IPS DF 19.7 (cell line): ENCODE measurements around the gene RGP1.
A peak's percentile ranks its signal among the peaks of the same experiment; 100 is the strongest.

Experiments
- DNase-seq: peaks from one replicate; pipeline ENCODE4 v3.0.0-alpha.2; 2013; ENCODE audit warnings: low read depth, low spot score

RGP1 gene

GRCh38 chr9:35723426-35723825 lies 25.7 kb upstream of the RGP1 start:
- DNase-seq, result no peak

DNA sequence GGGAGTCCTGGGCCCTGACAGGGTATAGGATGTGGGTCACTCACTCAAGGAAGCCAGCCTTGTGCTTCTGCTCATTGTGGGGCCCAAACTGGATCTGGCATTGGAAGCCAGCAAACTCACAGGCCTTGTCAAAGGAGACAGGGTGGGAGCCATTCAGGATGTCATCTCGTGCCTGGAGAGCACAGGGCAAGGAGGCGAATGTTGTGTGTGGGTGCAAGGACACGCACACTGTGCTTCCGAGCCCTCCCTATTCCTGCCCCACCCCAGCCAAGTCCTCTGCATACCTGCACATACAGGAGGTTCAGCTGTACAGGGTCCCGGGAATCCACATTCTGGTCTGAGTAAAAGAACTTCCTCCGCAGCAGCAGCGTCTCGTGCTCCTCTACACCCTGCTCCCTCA lies 25.2 kb upstream of the RGP1 start:
- no peak for DNase-seq

DNA sequence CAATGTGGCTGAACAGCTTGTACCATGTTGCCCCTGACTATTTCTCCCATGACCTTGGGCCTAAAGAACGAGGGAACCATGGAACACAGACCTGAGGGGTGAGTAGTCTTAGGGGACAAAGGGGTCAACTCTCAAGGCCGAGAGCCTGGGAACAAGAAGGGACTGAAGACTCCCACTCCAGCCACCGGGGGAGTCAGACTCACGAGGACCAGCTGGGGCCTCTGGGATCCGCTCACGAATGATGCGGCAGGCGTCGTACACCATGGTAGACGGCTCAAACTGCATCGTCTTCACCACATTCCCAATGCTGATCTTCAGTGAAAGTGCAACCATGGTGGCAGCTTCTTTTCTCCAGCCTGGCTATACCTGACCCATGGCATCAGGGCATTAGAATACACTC lies 23.7 kb upstream of the RGP1 start:
- DNase-seq, result no peak

- DNase-seq, result no peak
Measured at GRCh38 chr9:35726931-35727330, 22.2 kb upstream of the RGP1 start.

DNA sequence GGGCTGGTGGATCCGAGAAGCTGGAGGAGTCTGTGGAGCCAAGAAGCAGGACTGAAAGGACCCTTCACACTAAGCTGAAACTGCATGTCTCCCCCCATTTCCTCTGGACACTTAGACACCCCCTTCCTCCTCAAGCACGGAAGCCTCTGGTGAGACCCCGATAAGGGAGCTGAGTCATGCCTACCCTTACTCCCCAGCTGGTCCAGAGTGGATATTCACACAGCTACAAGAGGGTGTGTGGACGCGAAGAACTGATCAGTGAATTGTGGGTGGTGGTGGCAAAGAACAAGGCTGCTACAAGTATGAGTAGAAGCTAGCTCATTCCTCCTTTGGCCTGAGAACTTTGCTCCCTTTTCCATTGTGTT lies 21.4 kb upstream of the RGP1 start:
- no peak for DNase-seq

- peak; percentile 80 for DNase-seq
Measured at GRCh38 chr9:35728041-35728971, 20.8 kb upstream of the RGP1 start.

- no peak for DNase-seq
Measured at GRCh38 chr9:35729101-35729500, 20.0 kb upstream of the RGP1 start.

DNA sequence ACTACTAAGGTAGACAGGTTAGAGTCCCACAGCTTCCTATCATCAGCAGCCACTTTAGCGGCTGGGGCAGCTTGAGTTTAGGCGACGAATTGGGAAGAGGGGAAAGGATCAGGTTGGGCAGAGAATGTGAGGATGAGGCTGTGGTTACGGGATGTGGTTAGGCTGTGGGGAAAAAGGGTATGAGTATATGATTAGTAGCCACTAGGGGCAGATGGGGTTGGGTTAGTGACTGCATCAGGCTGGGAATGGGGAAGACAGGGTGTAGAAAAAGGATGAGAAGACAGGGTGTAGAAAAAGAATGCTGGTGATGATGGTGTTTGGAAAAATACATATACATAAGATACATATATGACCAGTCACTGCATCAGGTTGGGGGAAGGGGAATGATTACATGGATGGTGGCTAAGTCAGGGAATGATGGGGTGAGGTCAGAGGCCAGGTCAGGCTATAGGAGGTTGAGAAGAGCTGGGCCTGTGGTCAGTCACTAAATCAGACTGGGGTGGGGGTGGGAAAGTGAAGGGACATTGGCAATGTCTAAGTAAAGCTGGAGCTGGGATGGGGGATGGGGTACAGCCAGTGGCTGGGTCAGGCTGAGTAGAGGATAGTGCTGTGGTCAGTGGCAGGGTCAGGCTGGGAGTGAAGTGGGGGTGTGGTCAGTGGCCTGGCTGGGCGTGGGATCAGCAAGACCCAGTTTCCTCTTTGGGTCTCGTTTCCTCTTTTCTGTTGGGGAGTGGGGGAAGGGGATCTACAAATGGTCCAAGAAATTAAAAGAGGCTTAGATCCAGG lies 19.2 kb upstream of the RGP1 start:
- DNase-seq, result no peak

GRCh38 chr9:35730486-35730854 lies 18.6 kb upstream of the RGP1 start:
- DNase-seq, result no peak

DNA sequence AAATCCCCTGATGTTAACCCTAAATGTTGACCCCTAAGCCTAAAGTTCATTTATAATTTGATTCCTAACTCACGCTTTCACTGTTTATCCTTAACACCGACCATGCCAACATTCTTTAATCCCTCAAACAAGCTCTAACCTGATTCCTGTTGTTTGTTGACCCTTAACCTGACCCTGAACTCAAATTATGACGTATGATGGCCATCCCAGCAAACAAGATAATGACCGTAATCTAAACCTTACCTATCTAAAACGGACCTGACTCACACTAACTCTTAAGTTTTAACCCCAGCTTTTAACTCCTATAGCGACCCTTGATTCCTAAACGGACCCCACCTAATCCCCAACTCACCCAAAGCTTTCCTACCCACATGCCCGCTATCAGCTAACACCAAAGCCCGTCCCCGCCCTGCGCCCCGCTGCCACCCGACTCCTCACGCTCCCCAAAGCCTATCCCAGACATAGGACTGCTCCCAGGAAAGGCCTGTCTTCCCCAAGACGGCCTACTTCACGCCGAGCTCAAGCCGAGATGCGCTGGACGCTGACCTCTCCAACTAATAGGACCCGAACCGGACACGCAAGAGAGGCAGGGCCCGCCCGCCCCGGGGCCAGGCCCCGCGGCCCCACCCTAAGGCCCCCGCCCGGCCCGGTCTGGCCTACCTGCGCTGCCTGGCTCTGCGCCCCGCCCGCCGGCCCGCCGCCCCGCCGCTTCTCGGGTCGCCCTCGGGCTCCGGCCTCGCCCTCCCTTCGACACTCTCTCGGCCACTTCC lies 17.5 kb upstream of the RGP1 start:
- no peak for DNase-seq

GRCh38 chr9:35732185-35732799 lies 16.8 kb upstream of the RGP1 start, which contains the start of the genes CREB3 and TLN1:
CREB3 (plus strand) TSS chr9:35732666; CDS start chr9:35732773, 107 bp downstream.
TLN1 (minus strand) TSS chr9:35732195; CDS start chr9:35725694, 6,501 bp downstream.
- peak; percentile 65 for DNase-seq

- no peak for DNase-seq
Measured at GRCh38 chr9:35732800-35733541, 16.1 kb upstream of the RGP1 start.

DNA sequence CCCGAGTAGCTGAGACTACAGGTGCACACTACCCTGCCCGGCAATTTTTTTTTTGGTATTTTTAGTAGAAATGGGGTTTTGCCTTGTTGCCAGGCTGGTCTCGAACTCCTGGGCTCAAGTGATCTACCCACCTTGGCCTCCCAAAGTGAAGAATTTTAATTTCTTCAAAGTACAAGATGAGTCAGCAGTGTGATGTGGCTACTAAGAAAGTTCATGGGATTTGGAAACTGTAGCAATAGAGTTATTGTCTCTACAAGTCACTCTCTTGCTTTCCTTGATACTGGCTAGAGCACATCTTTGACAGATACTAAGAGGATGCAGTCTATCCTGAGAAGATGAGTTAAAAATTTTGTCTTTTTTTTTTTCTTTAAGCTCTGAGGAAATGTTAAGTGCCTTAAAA lies 15.0 kb upstream of the RGP1 start:
- no peak for DNase-seq

DNA sequence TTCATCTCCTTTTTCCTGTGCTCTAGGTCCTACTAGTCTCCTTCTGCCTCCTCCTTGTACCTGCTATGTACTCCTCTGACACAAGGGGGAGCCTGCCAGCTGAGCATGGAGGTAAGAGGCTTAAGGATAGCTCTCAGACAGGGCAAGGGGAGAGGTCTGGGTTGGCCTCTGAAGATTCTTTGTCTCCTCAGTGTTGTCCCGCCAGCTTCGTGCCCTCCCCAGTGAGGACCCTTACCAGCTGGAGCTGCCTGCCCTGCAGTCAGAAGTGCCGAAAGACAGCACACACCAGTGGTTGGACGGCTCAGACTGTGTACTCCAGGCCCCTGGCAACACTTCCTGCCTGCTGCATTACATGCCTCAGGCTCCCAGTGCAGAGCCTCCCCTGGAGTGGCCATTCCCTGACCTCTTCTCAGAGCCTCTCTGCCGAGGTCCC lies 12.9 kb upstream of the RGP1 start:
- no peak for DNase-seq

DNA sequence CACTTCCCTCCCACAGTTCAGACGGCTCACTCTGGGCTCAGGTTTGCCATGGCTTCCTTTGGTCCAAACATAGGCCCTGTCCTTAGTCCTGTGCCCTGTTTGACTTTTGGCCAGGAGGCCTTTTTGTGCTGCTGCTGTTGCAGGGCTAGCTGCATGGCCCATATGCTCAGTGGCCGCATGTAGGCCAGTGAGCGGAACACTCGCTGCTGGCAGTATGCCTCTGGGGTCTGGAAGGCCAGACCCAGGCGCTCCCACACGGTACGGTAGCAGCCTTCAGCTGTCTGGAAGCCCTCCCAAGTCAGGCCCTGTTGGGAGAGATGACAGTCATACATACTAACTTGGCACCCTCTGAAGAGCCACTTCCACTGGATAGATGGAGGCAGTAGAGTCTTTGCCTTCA lies 11.9 kb upstream of the RGP1 start:
- no peak for DNase-seq

DNA sequence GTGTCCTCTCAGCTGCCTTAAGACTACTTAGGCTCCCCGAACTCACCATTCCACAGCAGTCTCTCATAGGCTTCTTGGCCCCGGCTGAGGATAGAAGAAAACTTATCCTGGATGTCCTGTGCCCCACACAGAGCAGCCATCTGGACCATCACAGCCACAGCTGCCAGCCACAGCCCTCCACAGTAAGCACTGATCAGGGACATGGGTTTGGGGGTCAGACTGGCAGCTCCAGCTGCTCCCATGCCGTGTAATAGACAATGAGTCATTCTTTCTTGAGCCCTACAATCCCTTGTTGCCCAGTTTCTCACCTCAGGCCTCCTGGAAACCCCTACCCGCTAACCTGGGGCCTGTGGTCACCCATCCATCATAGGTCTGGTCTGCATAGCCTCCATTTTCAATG lies 10.9 kb upstream of the RGP1 start:
- no peak for DNase-seq

GRCh38 chr9:35738924-35739323 lies 10.2 kb upstream of the RGP1 start:
- no peak for DNase-seq

GRCh38 chr9:35740243-35740642 lies 8.8 kb upstream of the RGP1 start:
- DNase-seq, result no peak

DNA sequence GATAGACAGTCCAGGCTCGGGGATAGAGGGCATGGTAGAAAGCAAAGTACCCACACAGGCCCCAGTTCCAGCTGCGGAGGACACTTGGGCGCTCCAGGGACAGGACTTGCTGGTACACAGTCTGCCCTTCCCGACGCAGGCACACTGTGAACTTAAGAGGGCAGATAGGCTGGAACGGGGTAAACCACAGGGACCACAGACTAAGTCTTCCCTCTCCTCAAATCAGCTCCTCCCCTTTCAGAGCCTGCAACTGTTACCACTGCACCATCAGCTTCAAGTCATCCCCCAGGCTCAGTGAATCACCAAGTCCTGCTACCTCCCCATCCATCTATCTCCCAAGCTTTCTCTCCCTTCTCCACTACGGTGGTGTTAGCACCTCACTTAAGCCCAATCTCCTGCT lies 7.3 kb upstream of the RGP1 start:
- no peak for DNase-seq

DNA sequence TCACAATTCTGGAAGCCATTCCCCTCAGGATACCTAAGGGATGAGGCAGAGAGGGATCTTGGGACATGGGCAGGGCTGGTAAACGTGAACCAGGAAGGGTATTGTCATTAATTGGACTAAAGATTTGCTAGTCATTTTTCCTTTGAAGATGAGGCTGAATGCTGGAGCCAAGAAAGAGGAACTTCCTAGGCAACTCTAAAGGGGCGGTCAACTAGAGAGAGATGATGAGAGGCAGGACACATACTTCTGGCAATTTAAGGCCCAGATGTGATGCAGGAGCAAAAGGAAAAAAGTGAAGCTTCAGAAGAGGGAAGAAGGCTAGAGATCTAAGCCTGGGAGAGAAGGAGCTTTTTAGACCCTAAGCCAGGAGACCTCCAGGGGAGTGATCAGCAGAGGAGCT lies 5.6 kb upstream of the RGP1 start:
- no peak for DNase-seq
